Kidney (tissue), 14 donors: ENCODE data around the gene MAPT. TPM values are rescaled to one million over a fixed set of nuclear protein-coding genes. Genes with fewer than 3 reads are reported as not detected.

Experiments
- DNase-seq, 5 donors: peaks; one replicate each; pipeline ENCODE4 v3.0.0-alpha.2; 2013 to 2020
- FAIRE-seq: peaks from 2 replicates; lab custom pipeline; 2012; peaks lifted over from hg19 to GRCh38; lab: Jason Lieb, UNC
- H3K27ac ChIP-seq, 2 donors: one replicate each; pipeline ENCODE4 v1.7.0; 2013; ENCODE audit warnings: low read depth in 2 of 2, low read length in 2 of 2, inconsistent platforms in 1 of 2
- H3K27me3 ChIP-seq: one replicate; pipeline ENCODE4 v1.7.1; 2013; ENCODE audit warnings: low read length, inconsistent platforms; ENCODE audit not compliant: control insufficient read depth, insufficient read depth
- H3K36me3 ChIP-seq, 3 donors: one replicate each; pipeline versions ENCODE4 v1.7.0 to v1.7.1; 2013; ENCODE audit warnings: low read length in 3 of 3, control low read depth in 1 of 3, inconsistent platforms in 1 of 3; ENCODE audit not compliant: insufficient read depth in 3 of 3, control insufficient read depth in 2 of 3
- H3K4me1 ChIP-seq, 3 donors: one replicate each; pipeline versions ENCODE4 v1.7.0 to v1.7.1; 2013; ENCODE audit warnings: low read length in 3 of 3, inconsistent platforms in 1 of 3, low read depth in 1 of 3; ENCODE audit not compliant: control insufficient read depth in 2 of 3, insufficient read depth in 2 of 3
- H3K4me3 ChIP-seq, 3 donors: one replicate each; pipeline versions ENCODE4 v1.7.0 to v1.8.1; 2013; ENCODE audit warnings: low read length in 3 of 3, control low read depth in 1 of 3, inconsistent platforms in 1 of 3
- H3K9ac ChIP-seq, 3 donors: one replicate each; pipeline versions ENCODE4 v1.7.0 to v1.7.1; 2013; ENCODE audit warnings: low read length in 3 of 3, control low read depth in 1 of 3, inconsistent platforms in 1 of 3
- H3K9me3 ChIP-seq, 3 donors: one replicate each; pipeline versions ENCODE4 v1.7.0 to v1.7.1; 2013; ENCODE audit warnings: low read length in 3 of 3, control low read depth in 1 of 3, inconsistent platforms in 1 of 3; ENCODE audit not compliant: control insufficient read depth in 2 of 3, insufficient read depth in 1 of 3
- intact Hi-C: fragments of 100-400 bp; cut with DNase I; formaldehyde crosslinking; loops from one replicate; pipeline ENCODE4 v1.11.1; 2022
- polyA plus RNA-seq: library from polyadenylated mRNA; stranded (reverse); fragments of 350-450 nt; fragmentation: Illumina TruSeq; extraction: RNeasy Lipid Tissue Mini Kit (QIAGEN cat#74804); gene quantifications from one replicate; pipeline ENCODE4 v1.2.3, GENCODE V29; 2014; ENCODE audit warnings: low read depth, low replicate concordance; ENCODE audit not compliant: insufficient read depth
- total RNA-seq: library from RNA; stranded (reverse); fragmentation: NEBNext Ultra II Directional; extraction: Animal tissue kit (Norgen Biotek cat#: 25700); gene quantifications from one replicate; pipeline ENCODE4 v1.2.1, GENCODE V29; 2021
- TF ChIP-seq, protein P1 (sequence below): IDR thresholded peaks from 3 replicates; pipeline ENCODE4 v1.5.1; 2012; ENCODE audit warnings: mild to moderate bottlenecking, moderate library complexity, borderline replicate concordance; ENCODE audit not compliant: insufficient read depth; ENCODE audit errors: extremely low read depth
- donor health status: control.
- donor health status: control.
- donor health status: control.
- donor health status: control.
- donor health status: control.
- donor health status: DM: yes; HTN: yes; CAD: no.
- donor health status: Normal renal cell carcinoma (clear cell type).

The MAPT gene
- total and polyA plus RNA-seq, 2 donors from 2014 or later = 2.9 to 15.4 TPM

GRCh38 chr17:46000292-46000691 is 105.9 kb downstream of the MAPT start:
- intact Hi-C loops = loop anchor here (10.0 kb wide), 1 partner anchor 205 kb away; no protein-coding TSS in a partner anchor
- Histone ChIP-seq H3K36me3 (peaks cover 0 to 2% (median 0%) of the 10 kb centered on the region in 3 donors), H3K27me3 (no peaks in the 10 kb centered on the region), H3K9ac (no peak overlapping the region), H3K4me3 (no peak overlapping the region), H3K27ac (no peak overlapping the region), H3K9me3 (no peaks in the 10 kb centered on the region), H3K4me1 (peaks cover 0 to 3% (median 0%) of the 10 kb centered on the region in 3 donors)
- no peak for DNase-seq
- no peak for FAIRE-seq
- TF ChIP-seq, protein P1, sequence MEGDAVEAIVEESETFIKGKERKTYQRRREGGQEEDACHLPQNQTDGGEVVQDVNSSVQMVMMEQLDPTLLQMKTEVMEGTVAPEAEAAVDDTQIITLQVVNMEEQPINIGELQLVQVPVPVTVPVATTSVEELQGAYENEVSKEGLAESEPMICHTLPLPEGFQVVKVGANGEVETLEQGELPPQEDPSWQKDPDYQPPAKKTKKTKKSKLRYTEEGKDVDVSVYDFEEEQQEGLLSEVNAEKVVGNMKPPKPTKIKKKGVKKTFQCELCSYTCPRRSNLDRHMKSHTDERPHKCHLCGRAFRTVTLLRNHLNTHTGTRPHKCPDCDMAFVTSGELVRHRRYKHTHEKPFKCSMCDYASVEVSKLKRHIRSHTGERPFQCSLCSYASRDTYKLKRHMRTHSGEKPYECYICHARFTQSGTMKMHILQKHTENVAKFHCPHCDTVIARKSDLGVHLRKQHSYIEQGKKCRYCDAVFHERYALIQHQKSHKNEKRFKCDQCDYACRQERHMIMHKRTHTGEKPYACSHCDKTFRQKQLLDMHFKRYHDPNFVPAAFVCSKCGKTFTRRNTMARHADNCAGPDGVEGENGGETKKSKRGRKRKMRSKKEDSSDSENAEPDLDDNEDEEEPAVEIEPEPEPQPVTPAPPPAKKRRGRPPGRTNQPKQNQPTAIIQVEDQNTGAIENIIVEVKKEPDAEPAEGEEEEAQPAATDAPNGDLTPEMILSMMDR = no peak

DNA sequence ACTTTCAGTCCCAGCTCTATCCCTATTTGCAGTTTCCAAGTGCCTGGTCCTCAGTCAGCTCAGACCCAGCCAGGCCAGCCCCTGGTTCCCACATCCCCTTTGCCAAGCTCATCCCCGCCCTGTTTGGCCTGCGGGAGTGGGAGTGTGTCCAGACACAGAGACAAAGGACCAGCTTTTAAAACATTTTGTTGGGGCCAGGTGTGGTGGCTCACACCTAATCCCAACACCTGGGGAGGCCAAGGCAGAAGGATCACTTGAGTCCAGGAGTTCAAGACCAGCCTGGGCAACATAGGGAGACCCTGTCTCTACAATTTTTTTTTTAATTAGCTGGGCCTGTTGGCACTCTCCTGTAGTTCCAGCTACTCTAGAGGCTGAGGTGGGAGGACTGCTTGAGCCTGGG is 106.4 kb downstream of the MAPT start:
- Histone ChIP-seq H3K27me3 (no peaks in the 10 kb centered on the region), H3K36me3 (no peaks in the 10 kb centered on the region), H3K4me3 (no peak overlapping the region), H3K9ac (no peak overlapping the region), H3K27ac (no peak overlapping the region), H3K9me3 (no peaks in the 10 kb centered on the region), H3K4me1 (peaks cover 0 to 3% (median 0%) of the 10 kb centered on the region in 3 donors)
- intact Hi-C loops = loop anchor here (10.0 kb wide), 1 partner anchor 204 kb away; no protein-coding TSS in a partner anchor
- FAIRE-seq = no peak
- TF ChIP-seq, protein P1 = no peak
- DNase-seq = no peak

DNA sequence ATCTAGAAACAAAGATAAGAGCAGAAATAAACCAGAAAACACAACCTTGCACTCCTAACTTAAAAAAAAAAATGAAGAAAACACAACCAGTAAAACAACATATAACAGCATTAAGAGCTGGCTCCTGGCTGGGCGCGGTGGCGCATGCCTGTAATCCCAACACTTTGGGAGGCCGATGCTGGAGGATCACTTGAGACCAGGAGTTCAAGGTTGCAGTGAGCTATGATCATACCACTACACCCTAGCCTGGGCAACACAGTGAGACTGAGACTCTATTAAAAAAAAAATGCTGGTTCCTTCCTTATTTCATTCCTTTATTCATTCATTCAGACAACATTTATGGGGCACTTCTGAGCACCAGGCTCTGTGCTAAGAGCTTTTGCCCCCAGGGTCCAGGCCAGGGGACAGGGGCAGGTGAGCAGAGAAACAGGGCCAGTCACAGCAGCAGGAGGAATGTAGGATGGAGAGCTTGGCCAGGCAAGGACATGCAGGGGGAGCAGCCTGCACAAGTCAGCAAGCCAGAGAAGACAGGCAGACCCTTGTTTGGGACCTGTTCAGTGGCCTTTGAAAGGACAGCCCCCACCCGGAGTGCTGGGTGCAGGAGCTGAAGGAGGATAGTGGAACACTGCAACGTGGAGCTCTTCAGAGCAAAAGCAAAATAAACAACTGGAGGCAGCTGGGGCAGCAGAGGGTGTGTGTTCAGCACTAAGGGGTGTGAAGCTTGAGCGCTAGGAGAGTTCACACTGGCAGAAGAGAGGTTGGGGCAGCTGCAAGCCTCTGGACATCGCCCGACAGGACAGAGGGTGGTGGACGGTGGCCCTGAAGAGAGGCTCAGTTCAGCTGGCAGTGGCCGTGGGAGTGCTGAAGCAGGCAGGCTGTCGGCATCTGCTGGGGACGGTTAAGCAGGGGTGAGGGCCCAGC is 107.3 kb downstream of the MAPT start:
- intact Hi-C loops = loop anchor here (10.0 kb wide), 1 partner anchor 203 kb away; no protein-coding TSS in a partner anchor

More for the DNA sequence above, 107.3 kb downstream of the MAPT start:
- Histone ChIP-seq H3K9me3 (no peaks in the 10 kb centered on the region), H3K27ac (no peak overlapping the region), H3K36me3 (no peaks in the 10 kb centered on the region), H3K4me3 (no peak overlapping the region), H3K27me3 (no peaks in the 10 kb centered on the region), H3K9ac (no peak overlapping the region), H3K4me1 (peaks cover 0 to 3% (median 0%) of the 10 kb centered on the region in 3 donors)
- DNase-seq (no peak), FAIRE-seq (no peak)
- TF ChIP-seq, protein P1 = no peak
